C4-2B (cell line): ENCODE data around the gene ZNF76.

ENCODE experiments used
- CTCF ChIP-seq: fragments of 450-650 bp; conservative IDR thresholded peaks from 2 replicates; pipeline ENCODE4 v1.5.1; 2017; ENCODE audit warnings: mild to moderate bottlenecking
- ZFX ChIP-seq: fragments of 450-650 bp; IDR thresholded peaks from 2 replicates; pipeline ENCODE4 v1.6.1; 2017

DNA sequence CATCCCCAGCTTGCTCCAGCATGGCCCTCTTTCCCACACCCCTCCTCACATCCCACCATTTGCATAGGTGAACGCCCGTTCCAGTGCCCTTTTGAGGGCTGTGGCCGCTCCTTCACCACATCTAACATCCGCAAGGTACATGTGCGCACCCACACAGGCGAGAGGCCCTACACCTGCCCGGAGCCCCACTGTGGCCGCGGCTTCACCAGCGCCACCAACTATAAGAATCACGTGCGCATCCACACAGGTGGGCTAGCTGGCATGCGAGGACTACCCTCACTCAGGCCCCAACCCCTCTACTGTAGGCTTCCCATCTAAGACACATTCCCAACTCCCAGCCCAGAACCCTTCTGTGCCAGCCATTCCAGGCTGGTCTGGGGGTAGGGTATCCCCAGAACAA lies 32.0 kb downstream of the ZNF76 start:
- TF ChIP-seq CTCF, result no peak
- TF ChIP-seq ZFX, result no peak
